Measurements from ENCODE around the gene CTTNBP2. TPM values are rescaled to one million over a fixed set of nuclear protein-coding genes. Genes with fewer than 3 reads are reported as not detected.

Gene CTTNBP2, protein sequence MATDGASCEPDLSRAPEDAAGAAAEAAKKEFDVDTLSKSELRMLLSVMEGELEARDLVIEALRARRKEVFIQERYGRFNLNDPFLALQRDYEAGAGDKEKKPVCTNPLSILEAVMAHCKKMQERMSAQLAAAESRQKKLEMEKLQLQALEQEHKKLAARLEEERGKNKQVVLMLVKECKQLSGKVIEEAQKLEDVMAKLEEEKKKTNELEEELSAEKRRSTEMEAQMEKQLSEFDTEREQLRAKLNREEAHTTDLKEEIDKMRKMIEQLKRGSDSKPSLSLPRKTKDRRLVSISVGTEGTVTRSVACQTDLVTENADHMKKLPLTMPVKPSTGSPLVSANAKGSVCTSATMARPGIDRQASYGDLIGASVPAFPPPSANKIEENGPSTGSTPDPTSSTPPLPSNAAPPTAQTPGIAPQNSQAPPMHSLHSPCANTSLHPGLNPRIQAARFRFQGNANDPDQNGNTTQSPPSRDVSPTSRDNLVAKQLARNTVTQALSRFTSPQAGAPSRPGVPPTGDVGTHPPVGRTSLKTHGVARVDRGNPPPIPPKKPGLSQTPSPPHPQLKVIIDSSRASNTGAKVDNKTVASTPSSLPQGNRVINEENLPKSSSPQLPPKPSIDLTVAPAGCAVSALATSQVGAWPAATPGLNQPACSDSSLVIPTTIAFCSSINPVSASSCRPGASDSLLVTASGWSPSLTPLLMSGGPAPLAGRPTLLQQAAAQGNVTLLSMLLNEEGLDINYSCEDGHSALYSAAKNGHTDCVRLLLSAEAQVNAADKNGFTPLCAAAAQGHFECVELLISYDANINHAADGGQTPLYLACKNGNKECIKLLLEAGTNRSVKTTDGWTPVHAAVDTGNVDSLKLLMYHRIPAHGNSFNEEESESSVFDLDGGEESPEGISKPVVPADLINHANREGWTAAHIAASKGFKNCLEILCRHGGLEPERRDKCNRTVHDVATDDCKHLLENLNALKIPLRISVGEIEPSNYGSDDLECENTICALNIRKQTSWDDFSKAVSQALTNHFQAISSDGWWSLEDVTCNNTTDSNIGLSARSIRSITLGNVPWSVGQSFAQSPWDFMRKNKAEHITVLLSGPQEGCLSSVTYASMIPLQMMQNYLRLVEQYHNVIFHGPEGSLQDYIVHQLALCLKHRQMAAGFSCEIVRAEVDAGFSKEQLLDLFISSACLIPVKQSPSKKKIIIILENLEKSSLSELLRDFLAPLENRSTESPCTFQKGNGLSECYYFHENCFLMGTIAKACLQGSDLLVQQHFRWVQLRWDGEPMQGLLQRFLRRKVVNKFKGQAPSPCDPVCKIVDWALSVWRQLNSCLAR (N-terminal part only)
- 6.3 TPM for total RNA-seq
- long read RNA-seq, partial matches to known transcripts, result 1 of 2 reads
- long read RNA-seq, other reads (novel, unspliced or antisense), result 1 of 2 reads

DNA sequence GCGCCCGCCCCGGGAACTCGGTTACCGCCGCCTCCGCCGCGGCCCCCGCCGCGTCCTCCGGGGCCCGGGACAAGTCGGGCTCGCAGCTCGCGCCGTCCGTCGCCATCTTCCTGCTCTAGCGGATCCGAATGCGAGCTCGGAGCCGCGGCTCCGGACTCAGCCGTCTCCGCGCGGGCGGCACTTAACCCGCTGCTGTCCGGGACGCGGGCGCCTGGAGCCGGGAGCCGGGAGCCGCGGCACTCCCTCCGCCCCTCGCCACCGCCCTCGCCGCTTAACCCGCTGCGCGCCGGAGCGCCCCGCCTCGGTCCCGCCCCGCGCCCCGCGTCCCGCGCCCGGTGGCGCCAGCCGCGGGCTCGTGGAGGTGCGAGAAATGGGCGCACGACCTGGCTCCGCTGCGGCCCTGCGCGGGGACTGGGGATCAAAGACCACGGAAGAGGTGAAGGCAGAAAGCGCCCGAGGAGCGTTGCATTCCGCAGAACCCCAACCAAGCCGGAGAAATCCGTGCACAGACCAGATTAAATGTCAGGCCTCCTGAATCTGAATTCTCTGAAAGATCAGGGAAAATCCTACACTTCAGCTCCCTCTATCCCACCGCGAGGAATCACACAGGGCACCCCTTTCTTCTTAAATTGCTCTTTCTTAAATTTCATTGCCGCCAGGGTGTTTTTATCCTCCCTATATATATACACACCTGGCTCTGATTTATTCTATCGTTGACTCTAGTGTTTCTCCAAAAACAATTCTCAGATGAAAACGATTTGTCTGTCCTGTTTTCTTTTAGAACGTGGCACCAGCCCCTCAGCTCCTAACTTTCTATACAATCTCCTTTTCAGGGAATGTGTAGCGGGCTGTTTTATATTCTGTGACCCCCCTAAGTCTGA is at the start of gene CTTNBP2:
Gene CTTNBP2 (minus strand): TSS at position 132 of the 881 bp plus-strand sequence. CDS start 26 bp downstream, at position 106.
- Histone ChIP-seq H3K4me1 (peaks cover 4% of the 10 kb centered on the region), H3K27me3 (peaks cover 31% of the 10 kb centered on the region), H3K4me3 (peak within 1 kb of the TSS; percentile 63), H3K27ac (peak within 1 kb of the TSS; percentile 68), H3K9me3 (no peaks in the 10 kb centered on the region), H3K36me3 (no peaks in the 10 kb centered on the region)
- TF ChIP-seq, protein P1, sequence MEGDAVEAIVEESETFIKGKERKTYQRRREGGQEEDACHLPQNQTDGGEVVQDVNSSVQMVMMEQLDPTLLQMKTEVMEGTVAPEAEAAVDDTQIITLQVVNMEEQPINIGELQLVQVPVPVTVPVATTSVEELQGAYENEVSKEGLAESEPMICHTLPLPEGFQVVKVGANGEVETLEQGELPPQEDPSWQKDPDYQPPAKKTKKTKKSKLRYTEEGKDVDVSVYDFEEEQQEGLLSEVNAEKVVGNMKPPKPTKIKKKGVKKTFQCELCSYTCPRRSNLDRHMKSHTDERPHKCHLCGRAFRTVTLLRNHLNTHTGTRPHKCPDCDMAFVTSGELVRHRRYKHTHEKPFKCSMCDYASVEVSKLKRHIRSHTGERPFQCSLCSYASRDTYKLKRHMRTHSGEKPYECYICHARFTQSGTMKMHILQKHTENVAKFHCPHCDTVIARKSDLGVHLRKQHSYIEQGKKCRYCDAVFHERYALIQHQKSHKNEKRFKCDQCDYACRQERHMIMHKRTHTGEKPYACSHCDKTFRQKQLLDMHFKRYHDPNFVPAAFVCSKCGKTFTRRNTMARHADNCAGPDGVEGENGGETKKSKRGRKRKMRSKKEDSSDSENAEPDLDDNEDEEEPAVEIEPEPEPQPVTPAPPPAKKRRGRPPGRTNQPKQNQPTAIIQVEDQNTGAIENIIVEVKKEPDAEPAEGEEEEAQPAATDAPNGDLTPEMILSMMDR (IDR thresholded peaks at IDR 0.05), result peak; percentile 6
- intact Hi-C loops (cut with DNase I), result no loop called here
- ATAC-seq (peak; percentile 82), DNase-seq (peak; percentile 76)

DNA sequence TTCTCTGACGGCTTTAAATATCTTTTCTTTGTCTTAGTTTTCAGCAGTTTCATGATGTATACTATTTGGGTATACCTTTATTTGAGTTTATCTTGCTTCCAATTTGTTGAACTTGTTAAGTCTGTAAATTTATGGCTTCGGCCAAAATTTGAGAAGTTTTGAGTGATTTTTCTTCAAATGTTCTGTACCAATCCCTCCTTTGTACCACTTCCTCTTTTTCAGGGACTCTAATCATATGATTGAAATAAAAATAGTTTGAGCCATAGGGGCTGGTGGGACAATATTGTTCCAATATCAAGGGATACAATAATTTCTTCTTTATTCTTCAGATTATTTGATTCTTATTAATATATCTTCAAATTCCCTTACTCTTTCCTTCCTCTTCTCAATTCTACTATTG is 43.1 kb upstream of the CTTNBP2 start:
- TF ChIP-seq, protein P1 (IDR thresholded peaks at IDR 0.05), result no peak
- DNase-seq, result no peak
- no peak overlapping the region for H3K27ac ChIP-seq
- H3K9me3 ChIP-seq, result no peaks in the 10 kb centered on the region
- no peak for ATAC-seq
- H3K4me1 ChIP-seq, result no peaks in the 10 kb centered on the region
- intact Hi-C loops (cut with DNase I), result no loop called here
- H3K36me3 ChIP-seq, result no peaks in the 10 kb centered on the region
- no peaks in the 10 kb centered on the region for H3K27me3 ChIP-seq
- H3K4me3 ChIP-seq, result no peak overlapping the region

GRCh38 chr7:117912421-117912820 is 39.2 kb upstream of the CTTNBP2 start:
- no peaks in the 10 kb centered on the region for H3K36me3 ChIP-seq
- intact Hi-C loops (cut with DNase I), result no loop called here
- ATAC-seq, result no peak
- no peaks in the 10 kb centered on the region for H3K9me3 ChIP-seq
- H3K27ac ChIP-seq, result no peak overlapping the region
- no peak overlapping the region for H3K4me3 ChIP-seq
- no peak for DNase-seq
- TF ChIP-seq, protein P1 (IDR thresholded peaks at IDR 0.05), result no peak
- H3K27me3 ChIP-seq, result no peaks in the 10 kb centered on the region
- H3K4me1 ChIP-seq, result no peaks in the 10 kb centered on the region

- no peak for DNase-seq
Measured at GRCh38 chr7:117908031-117908795, 35.0 kb upstream of the CTTNBP2 start.

More at GRCh38 chr7:117908031-117908795, 35.0 kb upstream of the CTTNBP2 start:
- Histone ChIP-seq H3K4me3 (no peak overlapping the region), H3K36me3 (no peaks in the 10 kb centered on the region), H3K27me3 (no peaks in the 10 kb centered on the region), H3K9me3 (no peaks in the 10 kb centered on the region), H3K4me1 (no peaks in the 10 kb centered on the region), H3K27ac (no peak overlapping the region)
- TF ChIP-seq, protein P1 (IDR thresholded peaks at IDR 0.05), result no peak
- no peak for ATAC-seq
- intact Hi-C loops (cut with DNase I), result no loop called here
